K562 (cell line): ENCODE results near the gene UBE2D2. TPM values are rescaled to one million over a fixed set of nuclear protein-coding genes. Genes with fewer than 3 reads are reported as not detected.

Experiments
- ARID2 ChIP-seq: fragments of 450-650 bp; IDR thresholded peaks from 2 replicates; pipeline ENCODE4 v1.6.1; 2017; ENCODE audit warnings: antibody characterized with exemption, mild to moderate bottlenecking
- ESRRA ChIP-seq: fragments of 450-650 bp; IDR thresholded peaks from 2 replicates; pipeline ENCODE4 v1.6.1; 2014; ENCODE audit warnings: low read depth, mild to moderate bottlenecking, moderate library complexity, borderline replicate concordance
- ETV6 ChIP-seq, 3 experiments: fragments of 150-350 bp in 1 of 3; sonication (generic) in 1 of 3; formaldehyde crosslinking in 1 of 3; IDR thresholded peaks; 2 replicates each; pipeline versions ENCODE4 v1.6.1 to v1.8.0; 2014 to 2022; ENCODE audit warnings: borderline replicate concordance in 2 of 3, low read depth in 2 of 3, antibody characterized with exemption in 1 of 3, low read length in 1 of 3, mild to moderate bottlenecking in 1 of 3, missing genetic modification reagents in 1 of 3
- KLF13 ChIP-seq: fragments of 450-650 bp; IDR thresholded peaks from 2 replicates; pipeline ENCODE4 v1.6.1; 2016; ENCODE audit warnings: missing genetic modification characterization, low read depth, mild to moderate bottlenecking, missing compliant biosample characterization, moderate library complexity, borderline replicate concordance
- NFIC ChIP-seq: fragments of 450-650 bp; IDR thresholded peaks from 2 replicates; pipeline ENCODE4 v1.6.1; 2017; ENCODE audit warnings: mild to moderate bottlenecking, inconsistent platforms
- PBX2 ChIP-seq, 2 experiments: IDR thresholded peaks in 1 of 2; conservative IDR thresholded peaks in 1 of 2; 2 replicates each; pipeline ENCODE4 v1.6.1; 2016; ENCODE audit warnings: low read depth in 2 of 2, mild to moderate bottlenecking in 1 of 2, missing compliant biosample characterization in 1 of 2, missing genetic modification characterization in 1 of 2, moderate library complexity in 1 of 2
- POLR2H ChIP-seq: IDR thresholded peaks from 2 replicates; pipeline ENCODE4 v1.6.1; 2016; ENCODE audit warnings: missing genetic modification characterization, low read depth, mild to moderate bottlenecking, control low read depth, missing compliant biosample characterization, moderate library complexity
- ZNF589 ChIP-seq: fragments of 200-800 bp; sonication (Bioruptor generic); IDR thresholded peaks from 2 replicates; pipeline ENCODE4 v1.6.1; 2016; ENCODE audit warnings: low read depth, missing genetic modification characterization, missing compliant biosample characterization
- polyA plus RNA-seq, 8 experiments: library from polyadenylated mRNA; depleted of rRNA in 4 of 8; stranded (reverse) in 5 of 8; unstranded in 3 of 8; fragments of >200 nt; fragmentation: Nextera tagmentation in 2 of 8; fragmentation: Illumina TruSeq in 1 of 8; extraction: Ambion mirVana in 2 of 8; extraction: Trizol in 1 of 8; gene quantifications; 2 replicates each; pipeline versions ENCODE4 v1.2.1 to v1.2.3, GENCODE V29; 2011 to 2014; ENCODE audit warnings: inconsistent platforms in 1 of 8, missing spikeins in 1 of 8
- total RNA-seq, 7 experiments: library from RNA; depleted of rRNA in 6 of 7; stranded (reverse); fragments of >200 nt in 6 of 7; fragmentation: Illumina TruSeq in 2 of 7; extraction: Trizol in 2 of 7; gene quantifications; 2 replicates each; pipeline versions ENCODE4 v1.2.1 to v1.2.3, GENCODE V29; 2011 to 2021; ENCODE audit warnings: low replicate concordance in 1 of 7
- TF ChIP-seq, protein P1 (sequence below): fragments of 200-800 bp; sonication (Bioruptor generic); IDR thresholded peaks from 2 replicates; pipeline ENCODE4 v1.6.1; 2017; ENCODE audit warnings: missing genetic modification characterization, missing compliant biosample characterization

Gene UBE2D2
- total and polyA plus RNA-seq, 9 of the 15 experiments (the other 6 are each of a cell fraction or from before 2014, with no cell fraction given) = 53.6 to 198 (median 122) TPM

GRCh38 chr5:139633295-139634027, 72.3 kb downstream of the UBE2D2 start (continued):
- TF ChIP-seq KLF13 (tag) (no peak), NFIC (peak; percentile 52), ETV6 (IDR thresholded peaks at IDR 0.05; ENCODE audit: borderline replicate concordance in 1 of 2, low read depth in 2 of 2, low read length in 1 of 2) (no peak), ETV6 (CRISPR knock-in tag; IDR thresholded peaks at IDR 0.05; ENCODE audit: borderline replicate concordance) (no peak), PBX2 (CRISPR knock-in tag; IDR thresholded peaks at IDR 0.05; ENCODE audit: low read depth) (no peak), PBX2 (tag; conservative IDR thresholded peaks at IDR 0.05; ENCODE audit: low read depth) (0 out of 2 replicates have a peak, but pooled peaks have one; percentile 46), ARID2 (peak; percentile 92), ESRRA (0 out of 2 replicates have a peak, but pooled peaks have one; percentile 37), ZNF589 (CRISPR knock-in tag) (no peak), POLR2H (tag) (no peak)
- TF ChIP-seq, protein P1, sequence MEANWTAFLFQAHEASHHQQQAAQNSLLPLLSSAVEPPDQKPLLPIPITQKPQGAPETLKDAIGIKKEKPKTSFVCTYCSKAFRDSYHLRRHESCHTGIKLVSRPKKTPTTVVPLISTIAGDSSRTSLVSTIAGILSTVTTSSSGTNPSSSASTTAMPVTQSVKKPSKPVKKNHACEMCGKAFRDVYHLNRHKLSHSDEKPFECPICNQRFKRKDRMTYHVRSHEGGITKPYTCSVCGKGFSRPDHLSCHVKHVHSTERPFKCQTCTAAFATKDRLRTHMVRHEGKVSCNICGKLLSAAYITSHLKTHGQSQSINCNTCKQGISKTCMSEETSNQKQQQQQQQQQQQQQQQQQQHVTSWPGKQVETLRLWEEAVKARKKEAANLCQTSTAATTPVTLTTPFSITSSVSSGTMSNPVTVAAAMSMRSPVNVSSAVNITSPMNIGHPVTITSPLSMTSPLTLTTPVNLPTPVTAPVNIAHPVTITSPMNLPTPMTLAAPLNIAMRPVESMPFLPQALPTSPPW = peak; percentile 42; the same call in 1 of the 2 replicates
